ENCODE data around the gene ORC3.
"Not testable (repeated sequence)": the region's sequence is repeated elsewhere in the genome, so short reads cannot be mapped to it uniquely, and the experiment has no call there.

ORC3 gene

DNA sequence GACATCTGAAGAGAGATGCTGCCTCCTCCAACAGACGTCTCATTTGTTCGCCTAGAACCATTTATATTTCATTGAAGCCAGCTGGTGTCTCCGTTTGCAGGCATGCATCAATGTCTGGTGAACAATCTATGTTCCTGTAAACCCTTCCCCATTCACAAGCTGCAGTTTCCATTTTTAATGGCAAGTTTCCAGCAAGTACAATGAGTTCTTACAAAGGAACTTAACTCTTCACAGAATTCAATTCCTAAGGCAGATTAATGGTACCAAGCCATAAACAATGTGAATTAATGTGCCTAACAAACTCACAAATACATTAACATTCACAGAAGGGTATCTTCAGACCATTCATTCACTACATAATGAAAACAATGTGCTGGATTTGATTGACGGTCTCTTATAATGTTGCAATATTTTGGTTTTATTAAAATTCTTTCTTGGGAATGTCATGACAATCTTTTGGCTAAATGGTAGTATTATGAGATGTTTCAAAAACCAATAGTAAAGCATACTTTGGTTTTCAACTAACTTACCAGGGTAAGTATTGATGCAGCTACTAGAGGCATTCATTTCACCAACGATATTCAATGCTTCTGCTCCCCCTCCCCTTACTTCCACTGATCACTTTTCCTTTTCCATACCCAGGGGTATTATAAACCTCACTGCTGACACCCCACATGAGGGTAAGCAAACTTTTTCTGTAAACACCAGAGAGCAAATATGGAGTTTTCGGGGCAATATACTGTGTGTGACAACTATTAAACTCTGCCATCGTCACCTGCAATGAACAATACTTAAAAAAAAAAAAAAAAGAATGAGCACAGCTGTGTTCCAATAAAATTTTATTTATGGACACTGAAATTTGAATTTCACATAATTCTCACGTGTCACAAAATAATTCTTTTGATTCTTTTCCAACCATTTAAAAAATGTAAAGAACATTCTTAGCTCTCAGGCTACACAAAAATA lies 107.9 kb downstream of the ORC3 start:
- no peak for DNase-seq (ENCODE audit: low read depth)

DNA sequence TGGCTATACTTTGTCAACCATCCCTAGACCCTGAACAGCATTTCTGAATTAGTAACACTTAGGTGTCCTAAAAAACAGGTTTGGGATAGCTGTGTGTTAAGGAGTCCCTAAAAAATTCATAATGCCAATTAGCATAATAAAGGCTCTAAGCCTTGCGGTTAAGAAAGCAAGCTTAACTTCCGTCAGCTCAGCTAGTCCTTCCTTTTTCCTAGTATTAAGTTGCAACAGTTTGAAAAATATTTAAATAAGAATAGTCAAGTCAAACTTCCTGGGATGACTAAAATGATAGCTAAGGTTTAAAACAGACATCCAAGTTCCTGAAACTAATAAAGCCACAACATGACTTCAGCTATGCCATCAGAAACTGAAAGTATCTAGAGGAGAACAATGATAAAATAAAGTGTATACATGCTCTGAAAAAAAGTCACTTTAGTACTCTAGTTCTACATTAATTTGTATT lies 108.6 kb downstream of the ORC3 start:
- DNase-seq (ENCODE audit: low read depth): no peak

DNA sequence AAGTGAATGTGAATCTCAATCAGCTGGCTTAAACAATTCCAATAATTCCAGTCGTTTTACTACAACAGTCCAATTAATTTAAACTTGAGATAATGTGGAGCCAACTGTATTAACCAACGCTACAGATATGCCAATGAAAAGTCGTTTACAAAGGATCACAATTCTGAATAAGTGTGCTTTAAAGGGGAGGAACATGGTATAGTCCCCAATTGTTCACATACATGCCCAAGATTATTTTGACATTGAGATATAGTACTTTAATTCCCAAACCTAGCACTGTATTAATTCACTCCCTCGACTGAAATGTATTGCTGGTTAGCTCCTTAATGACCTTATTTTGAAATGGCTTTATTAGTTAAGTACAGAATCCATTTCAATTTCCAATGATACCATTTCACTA lies 109.6 kb downstream of the ORC3 start:
- DNase-seq (ENCODE audit: low read depth): no peak

DNA sequence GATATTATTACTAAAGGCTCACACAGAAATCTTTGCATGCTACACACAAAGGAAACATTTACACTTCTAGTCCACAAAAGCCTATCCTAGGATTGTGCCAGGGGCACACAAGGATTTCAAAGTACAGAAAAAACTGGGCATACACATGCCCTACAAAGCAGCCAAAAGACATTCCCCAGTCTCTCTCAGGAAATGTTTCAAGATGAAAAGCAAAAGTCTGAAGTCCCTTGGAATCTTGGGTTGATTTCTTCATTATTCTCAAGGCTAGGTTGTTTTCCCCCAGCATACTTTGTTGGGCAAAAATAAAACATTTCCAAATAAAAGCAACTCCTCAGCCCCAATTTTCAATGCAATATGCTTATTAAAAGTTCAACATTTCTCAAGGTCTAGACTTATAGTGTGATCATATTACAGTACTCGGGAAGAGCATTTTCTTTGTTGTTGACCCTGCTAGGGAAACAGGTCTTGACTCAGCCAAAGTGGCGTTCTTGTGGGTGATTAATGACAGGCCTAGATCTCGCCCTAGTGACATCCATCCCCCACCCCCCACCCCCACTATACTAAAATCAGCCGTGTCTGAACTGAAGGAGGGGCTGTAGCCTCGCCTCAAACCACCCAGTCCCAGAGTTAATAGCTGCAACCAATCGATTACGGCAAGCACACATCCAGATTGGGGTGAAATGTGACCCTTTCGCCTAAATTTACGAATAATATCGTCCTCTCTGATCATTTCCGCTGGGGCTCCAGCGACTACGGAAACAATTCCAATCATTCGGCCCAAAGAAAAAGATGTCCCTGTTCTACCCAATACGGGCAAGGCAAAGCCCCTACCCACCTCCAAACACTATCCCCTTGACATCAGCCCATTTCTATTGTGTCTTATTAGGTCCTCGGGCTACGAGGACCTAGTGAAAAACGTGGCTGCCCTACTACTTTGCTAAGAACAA lies 110.7 kb downstream of the ORC3 start:
- DNase-seq (ENCODE audit: low read depth): peak; percentile 17

DNA sequence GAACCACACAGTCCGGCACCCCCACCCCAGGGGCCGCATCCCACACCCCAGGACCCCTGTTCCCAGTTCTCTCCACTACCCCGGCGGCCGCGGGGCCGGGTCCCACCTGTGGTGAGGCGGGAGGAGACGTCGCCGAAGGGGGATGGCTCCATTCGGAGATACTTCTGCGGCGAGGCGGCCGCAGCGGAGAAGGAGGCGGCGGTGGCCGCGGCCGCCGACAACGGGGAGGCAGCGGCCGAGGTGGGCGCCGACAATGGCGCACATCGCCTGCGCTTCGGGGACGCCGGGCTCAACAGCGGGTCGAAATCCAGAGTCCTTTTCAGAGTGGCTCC lies 111.4 kb downstream of the ORC3 start:
- no peak for DNase-seq (ENCODE audit: low read depth)

DNA sequence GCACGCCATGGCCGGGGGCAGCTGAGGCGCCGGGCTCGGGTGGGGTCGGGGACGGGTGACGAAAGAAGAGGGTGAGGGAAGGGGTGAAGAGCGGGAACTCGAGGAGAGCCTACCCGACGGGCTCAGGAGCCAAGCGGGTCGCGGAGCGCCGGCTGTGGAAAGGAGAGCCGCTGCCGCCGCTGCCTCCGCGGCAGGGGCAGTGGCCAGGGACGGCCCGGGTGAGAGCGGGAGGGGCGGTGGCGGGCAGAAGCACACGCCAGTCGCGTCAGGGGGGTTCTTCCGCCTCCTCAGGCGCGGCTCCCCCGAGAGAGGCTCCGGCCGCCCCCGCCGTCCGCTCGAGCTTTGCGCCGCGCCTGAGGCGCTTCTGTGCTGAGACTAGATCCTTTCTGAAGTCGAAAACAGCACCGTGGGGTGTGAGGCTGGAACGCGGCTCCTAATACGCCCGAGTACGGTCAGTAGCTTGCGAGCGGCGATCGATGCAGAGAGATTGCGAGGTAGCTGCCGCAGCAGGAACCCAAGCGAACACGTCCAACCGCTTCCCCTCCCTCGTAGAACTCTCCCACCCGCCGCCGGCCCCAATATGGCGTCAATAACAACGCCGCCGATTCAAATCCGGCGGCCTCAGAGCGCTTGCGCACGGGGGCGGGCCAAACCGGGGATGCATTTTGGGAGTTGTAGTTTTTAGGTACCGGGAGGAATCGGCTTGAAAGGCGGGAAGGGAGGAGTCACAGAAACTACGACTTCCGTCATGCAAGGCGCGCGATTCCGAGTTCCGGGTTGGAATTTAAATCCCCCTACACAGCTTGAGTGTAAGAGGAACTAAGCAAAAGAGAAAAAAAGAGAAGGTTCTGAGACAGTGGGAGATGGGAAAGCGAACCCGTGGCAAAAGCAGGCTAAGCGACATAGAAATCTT lies 112.0 kb downstream of the ORC3 start, which contains the start of gene AKIRIN2:
TSS of gene AKIRIN2 (minus strand) at position 558 of the 913 bp plus-strand sequence. CDS start at position 9, 549 bp downstream.
- DNase-seq (ENCODE audit: low read depth): peak; percentile 94

DNA sequence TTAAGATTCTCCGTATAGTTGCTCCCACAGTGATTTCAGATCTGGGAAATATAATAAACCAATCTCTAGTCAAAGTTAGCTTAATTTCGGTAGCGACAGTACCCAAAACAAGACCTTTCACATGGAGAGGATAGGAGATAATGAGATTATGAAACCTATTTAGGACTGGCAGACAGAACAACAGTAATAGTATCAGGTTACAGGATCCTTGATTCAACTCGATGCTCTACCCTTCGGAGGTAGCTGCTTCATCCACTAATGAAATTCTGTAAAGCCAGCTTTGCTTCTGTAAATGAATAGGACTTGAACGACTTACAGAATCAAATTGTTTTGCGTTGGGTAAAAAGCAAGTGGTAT lies 112.6 kb downstream of the ORC3 start:
- no peak for DNase-seq (ENCODE audit: low read depth)

DNA sequence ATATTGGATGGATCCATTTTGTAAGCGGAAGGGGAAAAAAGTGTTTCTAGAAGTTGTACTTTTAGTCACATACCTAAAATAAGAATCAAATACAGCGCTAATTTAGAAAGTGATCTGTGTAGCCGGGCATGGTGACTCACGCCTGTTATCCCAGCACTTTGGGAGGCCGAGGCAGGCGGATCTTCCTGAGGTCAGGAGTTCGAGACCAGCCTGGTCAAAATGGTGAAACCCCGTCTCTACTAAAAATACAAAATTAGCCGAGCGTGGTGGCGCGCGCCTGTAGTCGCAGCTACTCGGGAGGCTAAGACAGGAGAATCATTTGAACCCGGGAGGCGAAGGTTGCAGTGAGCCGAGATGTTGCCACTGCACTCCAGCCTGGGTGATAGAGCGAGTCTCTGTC lies 113.1 kb downstream of the ORC3 start:
- DNase-seq (ENCODE audit: low read depth): not testable (repeated sequence)

DNA sequence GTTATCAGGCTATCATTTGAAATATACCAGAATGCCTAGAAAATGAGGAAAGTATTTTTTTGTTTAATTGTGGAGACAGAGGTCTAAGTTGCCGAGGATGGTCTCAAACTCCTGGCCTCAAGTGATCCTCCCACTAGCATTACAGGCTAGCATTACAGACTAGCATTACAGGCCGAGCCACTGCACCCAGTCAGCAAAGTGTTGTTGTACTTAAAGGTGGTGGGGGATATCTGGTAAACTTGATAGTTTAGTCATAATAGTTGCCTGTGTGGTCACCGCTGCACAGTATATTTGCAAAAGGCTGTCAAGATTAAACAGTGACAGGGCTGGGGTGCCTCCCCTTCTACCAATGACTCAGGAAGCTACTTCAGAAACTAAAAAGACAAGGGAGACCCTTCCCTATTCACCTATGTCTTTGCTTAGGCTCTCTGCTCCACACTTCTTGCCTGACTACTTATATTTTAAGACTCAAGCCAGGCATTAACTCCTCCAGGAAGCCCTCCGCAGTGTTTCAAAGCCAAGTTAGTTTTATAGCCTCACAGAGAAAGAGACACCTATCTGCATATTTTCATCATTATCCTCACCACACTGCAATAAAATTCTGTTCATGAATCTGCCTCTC lies 115.2 kb downstream of the ORC3 start:
- DNase-seq (ENCODE audit: low read depth): no peak

DNA sequence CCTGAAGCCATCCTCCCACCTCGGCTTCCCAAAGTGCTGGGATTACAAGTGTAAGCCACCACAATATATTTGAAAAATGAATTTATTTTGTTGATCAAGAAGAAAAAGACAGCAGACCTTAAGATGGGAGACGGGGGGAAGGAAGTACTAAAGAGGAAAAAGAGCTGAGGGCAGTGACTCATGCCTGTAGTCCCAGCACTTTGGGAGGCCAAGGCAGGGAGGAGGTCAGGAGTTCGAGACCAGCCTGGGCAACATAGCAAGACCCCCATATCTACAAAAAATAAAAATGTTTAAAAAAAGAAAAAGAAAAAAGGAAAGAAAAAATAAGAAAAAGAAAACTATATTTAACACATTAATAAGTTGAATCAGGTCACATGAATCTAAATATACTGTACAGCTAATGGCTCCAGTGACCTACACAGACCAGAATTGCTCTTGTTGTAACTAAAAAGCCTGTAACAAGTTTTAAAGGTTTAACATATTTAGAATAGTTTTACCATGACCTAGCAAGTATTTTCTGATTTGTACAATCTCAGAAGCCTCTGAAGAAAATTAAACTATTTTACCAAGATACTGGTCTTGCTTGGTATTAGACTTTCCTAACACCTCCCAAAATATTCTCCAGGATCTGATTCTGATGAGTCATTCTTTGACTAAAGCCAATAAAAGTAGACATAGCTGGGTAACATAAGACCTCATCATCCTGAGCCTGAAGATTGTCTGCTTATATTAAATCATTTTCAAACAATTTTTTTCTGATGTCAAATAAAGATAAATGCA lies 116.4 kb downstream of the ORC3 start:
- no peak for DNase-seq (ENCODE audit: low read depth)

DNA sequence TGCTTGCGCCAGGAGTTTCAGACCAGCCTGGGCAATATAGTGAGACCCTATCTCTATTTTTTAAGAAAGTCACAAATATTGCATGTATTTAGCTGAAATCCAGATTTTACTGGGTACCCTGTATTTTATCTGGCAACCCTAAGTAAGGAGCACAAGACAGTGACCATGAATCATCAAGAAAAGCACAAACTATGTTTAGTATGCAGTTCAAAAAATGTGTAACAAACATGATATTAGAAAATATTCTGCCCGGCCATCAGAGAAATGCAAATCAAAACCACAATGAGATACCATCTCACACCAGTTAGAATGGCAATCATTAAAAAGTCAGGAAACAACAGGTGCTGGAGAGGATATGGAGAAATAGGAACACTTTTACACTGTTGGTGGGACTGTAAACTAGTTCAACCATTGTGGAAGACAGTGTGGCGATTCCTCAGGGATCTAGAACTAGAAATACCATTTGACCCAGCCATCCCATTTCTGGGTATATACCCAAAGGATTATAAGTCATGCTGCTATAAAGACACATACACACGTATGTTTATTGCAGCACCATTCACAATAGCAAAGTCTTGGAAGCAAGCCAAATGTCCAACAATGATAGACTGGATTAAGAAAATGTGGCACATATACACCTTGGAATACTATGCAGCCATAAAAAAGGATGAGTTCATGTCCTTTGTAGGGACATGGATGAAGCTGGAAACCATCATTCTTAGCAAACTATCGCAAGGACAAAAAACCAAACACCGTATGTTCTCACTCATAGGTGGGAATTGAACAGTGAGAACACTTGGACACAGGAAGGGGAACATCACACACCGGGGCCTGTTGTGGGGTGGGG lies 118.9 kb downstream of the ORC3 start:
- DNase-seq (ENCODE audit: low read depth): not testable (repeated sequence)

DNA sequence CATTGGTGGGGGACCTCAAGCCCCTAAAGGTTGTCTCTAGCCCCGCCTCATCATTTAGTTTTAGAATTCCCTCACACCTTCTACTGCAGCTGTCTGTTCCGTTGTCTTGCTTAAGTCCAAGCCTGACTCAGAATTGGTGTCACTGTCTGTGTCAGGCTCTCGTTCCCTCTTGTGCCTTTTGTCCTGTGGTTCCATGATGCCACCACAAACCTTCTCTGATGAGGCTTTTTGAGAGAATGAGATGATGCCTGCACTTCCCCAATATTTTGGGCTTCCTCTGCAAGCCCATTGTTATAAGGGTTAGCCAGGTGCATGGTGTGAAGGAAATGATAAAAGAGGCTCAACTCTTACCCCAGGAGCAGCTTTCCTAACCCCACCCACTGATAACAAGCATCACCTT lies 120.2 kb downstream of the ORC3 start:
- no peak for DNase-seq (ENCODE audit: low read depth)

DNA sequence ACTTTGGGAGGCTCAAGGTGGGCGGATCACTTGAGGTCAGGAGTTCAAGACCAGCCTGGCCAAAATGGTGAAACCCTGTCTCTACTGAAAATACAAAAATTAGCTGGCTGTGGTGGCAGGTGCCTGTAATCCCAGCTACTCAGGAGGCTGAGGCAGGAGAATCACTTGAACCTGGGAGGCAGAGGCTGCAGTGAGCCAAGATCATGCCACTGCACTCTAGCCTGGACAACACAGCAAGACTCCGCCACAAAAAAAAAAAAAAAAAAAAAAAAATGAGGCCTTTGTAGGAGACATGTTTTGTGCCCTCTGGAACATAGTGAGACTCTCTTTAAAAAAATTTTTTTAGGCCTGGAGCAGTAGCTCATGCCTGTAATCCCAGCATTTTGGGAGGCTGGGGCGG lies 122.8 kb downstream of the ORC3 start:
- not testable (repeated sequence) for DNase-seq (ENCODE audit: low read depth)

DNA sequence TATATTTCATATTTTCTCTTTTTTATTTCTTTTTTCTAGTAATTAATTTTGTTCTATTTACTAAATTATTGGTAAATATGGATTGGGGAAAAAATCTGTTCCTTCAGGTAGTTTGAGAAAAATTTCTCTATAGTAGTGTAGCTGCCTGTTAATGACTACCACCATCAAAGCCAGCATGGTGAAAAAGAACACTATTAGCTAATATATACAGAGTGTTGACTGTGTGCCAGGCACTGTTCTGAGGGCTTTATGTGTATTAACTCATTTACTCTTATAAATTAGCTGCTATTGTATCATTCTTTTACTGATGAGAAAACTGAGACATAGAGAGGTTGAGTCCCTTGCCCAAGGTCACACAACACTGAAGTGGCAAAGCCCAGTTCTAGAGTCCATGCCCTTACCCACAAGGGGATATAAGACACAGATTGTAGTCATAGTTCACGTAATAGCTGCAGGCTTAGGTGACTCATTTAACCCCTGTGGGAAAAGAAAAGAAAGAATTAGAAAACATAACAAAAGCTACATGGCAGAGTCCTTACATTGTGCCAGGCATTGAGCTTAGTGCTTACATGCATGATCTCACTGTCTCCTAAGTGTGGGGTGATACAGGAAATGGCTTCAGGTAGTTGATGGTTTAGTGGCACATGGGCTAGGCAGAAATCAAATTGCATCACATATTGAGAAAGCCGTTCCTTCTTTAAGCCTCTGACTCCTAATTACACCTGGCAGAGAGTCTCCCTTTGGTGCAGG lies 124.3 kb downstream of the ORC3 start:
- DNase-seq (ENCODE audit: low read depth): no peak
